Measurements from ENCODE around the gene TUBA1B.
A peak's percentile ranks its signal among the peaks of the same experiment; 100 is the strongest.

TUBA1B gene

GRCh38 chr12:49089821-49090773 is 41.1 kb downstream of the TUBA1B start:
- peak; percentile 49 for DNase-seq

GRCh38 chr12:49088932-49089330 is 42.3 kb downstream of the TUBA1B start:
- no peak for DNase-seq

GRCh38 chr12:49088150-49088931 is 42.9 kb downstream of the TUBA1B start:
- peak; percentile 86 for DNase-seq

GRCh38 chr12:49086116-49086515 is 45.1 kb downstream of the TUBA1B start:
- DNase-seq, result no peak

- DNase-seq, result no peak
These were observed 46.8 kb downstream of the TUBA1B start for GRCh38 chr12:49084438-49084837.

- DNase-seq, result no peak
These were observed 51.4 kb downstream of the TUBA1B start for GRCh38 chr12:49079793-49080192.

Measured in fibroblast of skin of back (primary cell).